T follicular helper cell (primary cell): Measurements from ENCODE around the gene MTHFS.

Experiments used
- DNase-seq: peaks from one replicate; pipeline ENCODE4 v3.0.0-alpha.2; 2020; ENCODE audit warnings: low read depth

The MTHFS gene

GRCh38 chr15:79816571-79816970 lies 80.2 kb downstream of the MTHFS start:
- DNase-seq = no peak

GRCh38 chr15:79815468-79815867 lies 81.3 kb downstream of the MTHFS start:
- no peak for DNase-seq

DNA sequence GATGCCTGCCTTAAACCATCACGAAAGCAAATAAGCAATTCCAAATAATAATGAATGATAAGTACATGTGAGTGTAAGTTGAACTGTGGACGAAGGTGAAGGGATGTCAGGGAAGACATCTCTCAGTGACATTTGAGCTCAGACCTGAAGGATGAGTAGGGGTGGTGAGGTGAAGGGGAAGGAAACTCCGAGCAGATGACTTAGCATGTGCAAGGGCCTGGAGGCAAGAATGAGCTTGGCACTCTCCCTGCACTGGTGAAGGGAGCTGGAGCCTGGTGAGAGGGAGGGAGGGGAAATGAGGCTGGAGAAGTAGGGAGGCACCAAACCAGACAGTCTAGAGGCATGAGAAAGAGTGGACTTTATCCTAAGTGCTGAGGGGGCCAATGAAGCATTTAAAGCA lies 84.3 kb downstream of the MTHFS start:
- no peak for DNase-seq

GRCh38 chr15:79811406-79812405 lies 85.1 kb downstream of the MTHFS start:
- DNase-seq = no peak

GRCh38 chr15:79804838-79805237 lies 92.0 kb downstream of the MTHFS start:
- no peak for DNase-seq

- DNase-seq = no peak
Observed at GRCh38 chr15:79798311-79798710, 98.5 kb downstream of the MTHFS start.
